HepG2 (cell line): ENCODE results near the gene EFNA3. TPM values are rescaled to one million over a fixed set of nuclear protein-coding genes. Genes with fewer than 3 reads are reported as not detected.

Source experiments
- FOXA1 ChIP-seq, 2 experiments: fragments of 450-650 bp in 1 of 2; sonication (generic) in 1 of 2; formaldehyde crosslinking in 1 of 2; IDR thresholded peaks; 2 replicates each; pipeline versions ENCODE4 v1.4.0 to v1.6.1; 2016 to 2020; ENCODE audit warnings: missing genetic modification reagents in 1 of 2
- HIVEP1 ChIP-seq: sonication (generic); formaldehyde crosslinking; IDR thresholded peaks from 2 replicates; pipeline ENCODE4 v1.4.0; 2020; ENCODE audit warnings: mild to moderate bottlenecking, missing genetic modification reagents
- HMGXB4 ChIP-seq, 2 experiments: sonication (generic) in 1 of 2; formaldehyde crosslinking in 1 of 2; IDR thresholded peaks; 2 replicates each; pipeline versions ENCODE4 v1.4.0 to v1.6.1; 2018 to 2020; ENCODE audit warnings: missing genetic modification reagents in 2 of 2, borderline replicate concordance in 1 of 2, low read depth in 1 of 2, mild to moderate bottlenecking in 1 of 2, missing biosample characterization in 1 of 2
- KMT2A ChIP-seq: sonication (generic); formaldehyde crosslinking; IDR thresholded peaks from 2 replicates; pipeline ENCODE4 v1.4.0; 2020; ENCODE audit warnings: missing genetic modification reagents
- NR2F6 ChIP-seq, 2 experiments: IDR thresholded peaks; 2 replicates each; pipeline ENCODE4 v1.6.1; 2016; ENCODE audit warnings: antibody characterized with exemption in 1 of 2, mild to moderate bottlenecking in 1 of 2
- POGK ChIP-seq: sonication (generic); formaldehyde crosslinking; conservative IDR thresholded peaks from 2 replicates; pipeline ENCODE4 v1.8.0; 2022; ENCODE audit warnings: mild to moderate bottlenecking, moderate library complexity, missing genetic modification reagents
- PRDM10 ChIP-seq: sonication (generic); formaldehyde crosslinking; IDR thresholded peaks from 2 replicates; pipeline ENCODE4 v1.4.0; 2020; ENCODE audit warnings: low read depth, missing genetic modification reagents
- SAP130 ChIP-seq: IDR thresholded peaks from 2 replicates; pipeline ENCODE4 v1.6.1; 2016; ENCODE audit warnings: low read depth
- TAF15 ChIP-seq: fragments of 200-400 bp; formaldehyde crosslinking; IDR thresholded peaks from one replicate; pipeline ENCODE4 v1.6.1; 2018; ENCODE audit warnings: mild to moderate bottlenecking, low read depth, low read length; ENCODE audit not compliant: poor library complexity, severe bottlenecking
- TARDBP ChIP-seq: sonication (generic); formaldehyde crosslinking; IDR thresholded peaks from 2 replicates; pipeline ENCODE4 v1.8.0; 2022; ENCODE audit warnings: mild to moderate bottlenecking, missing genetic modification reagents
- ZNF335 ChIP-seq: sonication (generic); formaldehyde crosslinking; IDR thresholded peaks from 2 replicates; pipeline ENCODE4 v1.4.0; 2020; ENCODE audit warnings: missing genetic modification reagents
- ZNF34 ChIP-seq: sonication (generic); formaldehyde crosslinking; IDR thresholded peaks from 2 replicates; pipeline ENCODE4 v1.4.0; 2020; ENCODE audit warnings: mild to moderate bottlenecking, missing genetic modification reagents, borderline replicate concordance
- ZNF7 ChIP-seq: IDR thresholded peaks from 2 replicates; pipeline ENCODE4 v1.6.1; 2016; ENCODE audit warnings: missing biosample characterization, missing genetic modification reagents
- polyA plus RNA-seq, 8 experiments: library from polyadenylated mRNA; depleted of rRNA in 3 of 8; stranded (reverse) in 7 of 8; unstranded in 1 of 8; fragments of >200 nt; fragmentation: Illumina TruSeq in 4 of 8; extraction: Trizol in 4 of 8; gene quantifications; 2 replicates each; pipeline versions ENCODE4 v1.2.1 to v1.2.3, GENCODE V29; 2011 to 2016; ENCODE audit warnings: low read depth in 4 of 8, missing spikeins in 1 of 8, mixed read lengths in 1 of 8; ENCODE audit not compliant: insufficient read depth in 1 of 8
- total RNA-seq, 5 experiments: library from RNA; depleted of rRNA; stranded (reverse); fragments of >200 nt; fragmentation: Illumina TruSeq; extraction: Trizol; gene quantifications; 2 replicates each; pipeline ENCODE4 v1.2.3, GENCODE V29; 2016; ENCODE audit warnings: low read depth in 1 of 5
- TF ChIP-seq, protein P1 (sequence below): sonication (generic); formaldehyde crosslinking; IDR thresholded peaks from 2 replicates; pipeline ENCODE4 v1.4.0; 2020; ENCODE audit warnings: mild to moderate bottlenecking, missing genetic modification reagents
- TF ChIP-seq, protein P2 (sequence below): sonication (generic); formaldehyde crosslinking; IDR thresholded peaks from 2 replicates; pipeline ENCODE4 v1.8.0; 2022; ENCODE audit warnings: missing genetic modification reagents, mild to moderate bottlenecking, moderate library complexity, borderline replicate concordance

EFNA3 gene
- total and polyA plus RNA-seq, 2 of the 13 experiments (the other 11 are each of a cell fraction or from before 2014, with no cell fraction given) = 1.0 to 5.7 TPM

GRCh38 chr1:155124503-155125463 lies 46.1 kb downstream of the EFNA3 start (continued):
- no peak for TF ChIP-seq POGK (CRISPR knock-in tag)
- TF ChIP-seq ZNF335 (CRISPR knock-in tag) = peak; percentile 97
- TF ChIP-seq NR2F6 (IDR thresholded peaks at IDR 0.05) = peak; percentile 80
- peak; percentile 65; the same call in 1 of the 2 replicates for TF ChIP-seq NR2F6 (CRISPR knock-in tag; IDR thresholded peaks at IDR 0.05)
- 0 out of 2 replicates have a peak, but pooled peaks have one; percentile 10 for TF ChIP-seq TARDBP (CRISPR knock-in tag)
- TF ChIP-seq TAF15 = no peak
- no peak for TF ChIP-seq PRDM10 (CRISPR knock-in tag)
- peak; percentile 68; the same call in 1 of the 2 replicates for TF ChIP-seq HIVEP1 (CRISPR knock-in tag)
- TF ChIP-seq, protein P1, sequence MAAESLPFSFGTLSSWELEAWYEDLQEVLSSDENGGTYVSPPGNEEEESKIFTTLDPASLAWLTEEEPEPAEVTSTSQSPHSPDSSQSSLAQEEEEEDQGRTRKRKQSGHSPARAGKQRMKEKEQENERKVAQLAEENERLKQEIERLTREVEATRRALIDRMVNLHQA (CRISPR knock-in tag) = no peak
- no peak for TF ChIP-seq ZNF7 (CRISPR knock-in tag)
- peak in 1 of 2 experiments; percentile 24; a peak in 1 of 4 replicates for TF ChIP-seq HMGXB4 (CRISPR knock-in tag; IDR thresholded peaks at IDR 0.05; ENCODE audit: borderline replicate concordance in 1 of 2, low read depth in 1 of 2)
- TF ChIP-seq KMT2A (CRISPR knock-in tag) = 0 out of 2 replicates have a peak, but pooled peaks have one; percentile 7
- no peak for TF ChIP-seq ZNF34
- no peak for TF ChIP-seq FOXA1 (IDR thresholded peaks at IDR 0.05)
- 0 out of 2 replicates have a peak, but pooled peaks have one; percentile 3 for TF ChIP-seq FOXA1 (CRISPR knock-in tag; IDR thresholded peaks at IDR 0.05)
- TF ChIP-seq SAP130 (CRISPR knock-in tag) = peak; percentile 54
- TF ChIP-seq, protein P2, sequence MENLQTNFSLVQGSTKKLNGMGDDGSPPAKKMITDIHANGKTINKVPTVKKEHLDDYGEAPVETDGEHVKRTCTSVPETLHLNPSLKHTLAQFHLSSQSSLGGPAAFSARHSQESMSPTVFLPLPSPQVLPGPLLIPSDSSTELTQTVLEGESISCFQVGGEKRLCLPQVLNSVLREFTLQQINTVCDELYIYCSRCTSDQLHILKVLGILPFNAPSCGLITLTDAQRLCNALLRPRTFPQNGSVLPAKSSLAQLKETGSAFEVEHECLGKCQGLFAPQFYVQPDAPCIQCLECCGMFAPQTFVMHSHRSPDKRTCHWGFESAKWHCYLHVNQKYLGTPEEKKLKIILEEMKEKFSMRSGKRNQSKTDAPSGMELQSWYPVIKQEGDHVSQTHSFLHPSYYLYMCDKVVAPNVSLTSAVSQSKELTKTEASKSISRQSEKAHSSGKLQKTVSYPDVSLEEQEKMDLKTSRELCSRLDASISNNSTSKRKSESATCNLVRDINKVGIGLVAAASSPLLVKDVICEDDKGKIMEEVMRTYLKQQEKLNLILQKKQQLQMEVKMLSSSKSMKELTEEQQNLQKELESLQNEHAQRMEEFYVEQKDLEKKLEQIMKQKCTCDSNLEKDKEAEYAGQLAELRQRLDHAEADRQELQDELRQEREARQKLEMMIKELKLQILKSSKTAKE (CRISPR knock-in tag) = 0 out of 2 replicates have a peak, but pooled peaks have one; percentile 17
